GM13976 (cell line): ENCODE measurements around the gene MAPK10.
"Not testable (repeated sequence)": the region's sequence is repeated elsewhere in the genome, so short reads cannot be mapped to it uniquely, and the experiment has no call there.

Experiments
- DNase-seq: peaks from one replicate; pipeline ENCODE4 v3.0.0; 2012; ENCODE audit warnings: low spot score
- in situ Hi-C: fragments of 300-500 bp; cut with MboI; formaldehyde crosslinking; loops from one replicate; pipeline ENCODE4 v1.12.0; 2022; ENCODE audit warnings: low sequenced_read_pairs, mixed read lengths, inconsistent platforms; ENCODE audit not compliant: unreplicated experiment
- TF ChIP-seq, protein P1 (sequence below): IDR thresholded peaks from 2 replicates; pipeline ENCODE4 v1.5.1; 2012; ENCODE audit warnings: borderline replicate concordance, mild to moderate bottlenecking; ENCODE audit not compliant: insufficient read depth; ENCODE audit errors: extremely low read depth, missing control alignments, control extremely low read depth

MAPK10 gene

DNA sequence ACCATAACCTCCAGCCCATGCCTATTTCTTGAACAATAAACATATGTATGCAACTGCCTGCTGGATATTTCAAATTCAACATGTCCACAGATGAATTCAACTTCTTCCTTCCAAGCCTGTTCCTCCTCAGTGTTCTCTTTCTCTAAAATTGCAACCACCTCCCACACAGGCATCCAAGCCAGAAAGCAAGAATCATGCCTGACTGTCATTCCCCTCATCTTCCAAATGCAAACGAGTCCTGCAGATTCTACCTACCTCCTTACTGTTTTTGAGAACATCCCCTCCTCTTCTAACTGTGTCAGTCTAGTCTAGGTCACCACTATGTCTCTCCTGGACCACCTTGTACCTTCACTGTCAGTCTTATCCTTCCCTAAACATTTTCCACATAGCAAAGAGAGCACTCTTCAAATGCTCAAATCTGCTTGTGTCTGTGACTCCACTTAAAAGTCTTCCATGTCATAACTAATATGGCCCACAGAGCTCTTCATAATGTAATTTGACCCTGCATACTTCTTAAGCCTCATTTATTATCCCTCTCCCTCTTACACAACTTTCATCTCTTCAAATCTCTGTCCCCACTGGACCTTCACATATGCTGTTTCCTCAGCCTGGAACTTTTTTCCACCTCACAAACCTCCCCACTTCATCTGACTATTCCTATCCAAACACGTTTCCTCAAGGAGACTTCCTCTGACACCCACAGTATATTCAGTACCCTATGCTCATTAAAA, 25.7 kb downstream of the MAPK10 start:
- in situ Hi-C loops: no loop called here
- TF ChIP-seq, protein P1, sequence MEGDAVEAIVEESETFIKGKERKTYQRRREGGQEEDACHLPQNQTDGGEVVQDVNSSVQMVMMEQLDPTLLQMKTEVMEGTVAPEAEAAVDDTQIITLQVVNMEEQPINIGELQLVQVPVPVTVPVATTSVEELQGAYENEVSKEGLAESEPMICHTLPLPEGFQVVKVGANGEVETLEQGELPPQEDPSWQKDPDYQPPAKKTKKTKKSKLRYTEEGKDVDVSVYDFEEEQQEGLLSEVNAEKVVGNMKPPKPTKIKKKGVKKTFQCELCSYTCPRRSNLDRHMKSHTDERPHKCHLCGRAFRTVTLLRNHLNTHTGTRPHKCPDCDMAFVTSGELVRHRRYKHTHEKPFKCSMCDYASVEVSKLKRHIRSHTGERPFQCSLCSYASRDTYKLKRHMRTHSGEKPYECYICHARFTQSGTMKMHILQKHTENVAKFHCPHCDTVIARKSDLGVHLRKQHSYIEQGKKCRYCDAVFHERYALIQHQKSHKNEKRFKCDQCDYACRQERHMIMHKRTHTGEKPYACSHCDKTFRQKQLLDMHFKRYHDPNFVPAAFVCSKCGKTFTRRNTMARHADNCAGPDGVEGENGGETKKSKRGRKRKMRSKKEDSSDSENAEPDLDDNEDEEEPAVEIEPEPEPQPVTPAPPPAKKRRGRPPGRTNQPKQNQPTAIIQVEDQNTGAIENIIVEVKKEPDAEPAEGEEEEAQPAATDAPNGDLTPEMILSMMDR: no peak
- DNase-seq: no peak

DNA sequence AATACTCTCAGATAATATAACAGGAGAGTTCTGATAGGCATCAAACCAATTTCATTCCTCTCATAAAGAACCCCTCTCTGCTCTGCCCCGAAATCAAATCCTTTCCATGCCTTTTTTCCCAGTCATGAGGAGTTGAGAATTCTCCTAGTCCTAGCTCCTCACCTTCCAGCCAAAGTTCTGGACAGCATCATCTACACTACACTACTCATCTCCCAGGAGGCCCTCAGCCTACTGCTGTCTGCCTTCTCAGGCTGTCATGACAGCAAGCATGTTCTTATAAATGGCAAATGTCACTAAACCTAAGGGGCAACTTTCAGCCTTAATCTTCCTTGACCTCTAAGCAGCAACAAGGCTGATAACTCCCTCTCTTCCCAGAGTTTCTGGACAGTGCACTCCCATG, 26.6 kb downstream of the MAPK10 start:
- TF ChIP-seq, protein P1: no peak
- in situ Hi-C loops: no loop called here
- DNase-seq: no peak

DNA sequence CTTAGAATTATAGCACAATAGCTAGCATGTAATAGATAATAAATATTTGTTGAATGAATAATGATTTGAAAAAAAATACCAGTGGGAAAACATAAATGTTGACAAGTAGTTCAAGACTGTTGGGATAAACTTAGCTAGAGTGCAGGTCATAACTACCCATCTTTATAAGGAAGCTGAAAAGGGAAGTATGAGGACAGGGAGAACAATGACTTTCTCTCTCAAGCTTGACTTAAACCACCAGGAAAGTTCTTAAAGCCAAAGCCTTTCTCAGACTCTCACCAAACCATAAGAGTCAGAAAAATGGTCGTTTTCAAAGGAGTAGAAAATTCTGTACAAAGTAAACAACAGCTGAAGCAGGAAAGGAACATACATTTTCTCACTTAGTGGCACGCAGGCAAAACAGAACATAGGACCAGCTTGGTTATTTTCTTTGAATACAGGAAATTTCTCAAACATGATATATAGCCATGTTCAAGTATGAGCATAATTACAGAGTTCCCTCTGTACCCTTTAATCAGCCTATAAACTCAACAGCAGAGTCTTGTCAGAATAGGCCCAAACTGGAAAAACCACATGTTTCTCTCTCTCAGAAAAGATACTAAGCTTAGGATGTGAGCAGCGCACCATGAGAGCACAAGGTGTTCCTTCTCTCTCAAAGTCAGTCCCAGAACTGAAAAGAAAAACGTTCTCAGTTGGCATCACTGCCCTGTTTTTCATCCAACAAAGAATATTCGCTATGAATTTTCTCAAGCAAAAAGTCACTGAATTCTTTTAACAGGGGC, 28.7 kb downstream of the MAPK10 start:
- TF ChIP-seq, protein P1: no peak
- DNase-seq: no peak
- in situ Hi-C loops: no loop called here

DNA sequence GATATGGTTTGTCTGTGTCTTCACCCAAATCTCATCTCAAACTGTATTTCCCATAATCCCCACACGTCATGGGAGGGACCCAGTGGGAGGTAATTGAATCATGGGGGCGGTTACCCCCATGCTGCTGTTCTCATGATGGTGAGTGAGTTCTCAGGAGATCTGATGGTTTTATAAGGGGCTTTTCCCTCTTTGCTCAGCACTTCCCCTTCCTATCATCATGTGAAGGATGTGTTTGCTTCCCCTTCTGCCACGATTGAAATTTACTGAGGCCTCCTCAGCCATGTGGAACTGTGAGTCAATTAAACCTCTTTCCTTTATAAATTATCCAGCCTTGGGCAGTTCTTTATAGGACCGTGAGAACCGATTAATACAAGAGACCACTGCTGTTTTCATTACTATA, 29.4 kb downstream of the MAPK10 start:
- DNase-seq, in situ Hi-C loops: not testable (repeated sequence)

DNA sequence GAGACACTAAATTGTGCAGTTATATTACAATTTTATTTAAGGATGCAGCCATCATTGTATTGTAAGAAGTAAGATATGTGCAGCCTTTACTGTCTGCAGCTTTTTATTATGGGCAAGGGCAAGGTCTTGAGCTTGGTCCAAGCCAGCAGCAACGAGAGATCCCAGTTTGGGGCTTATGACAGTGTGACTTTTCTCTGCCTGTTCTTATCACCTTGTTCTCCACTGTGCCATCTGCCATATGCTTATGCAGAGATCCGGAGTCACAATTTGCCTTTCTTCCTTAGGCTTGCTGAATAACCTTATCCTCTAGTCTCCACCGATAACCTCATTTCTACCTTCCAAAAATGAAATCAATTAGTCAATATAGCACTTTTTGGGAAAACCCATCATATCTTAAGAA, 30.4 kb downstream of the MAPK10 start:
- DNase-seq: no peak
- TF ChIP-seq, protein P1: no peak
- in situ Hi-C loops: no loop called here

DNA sequence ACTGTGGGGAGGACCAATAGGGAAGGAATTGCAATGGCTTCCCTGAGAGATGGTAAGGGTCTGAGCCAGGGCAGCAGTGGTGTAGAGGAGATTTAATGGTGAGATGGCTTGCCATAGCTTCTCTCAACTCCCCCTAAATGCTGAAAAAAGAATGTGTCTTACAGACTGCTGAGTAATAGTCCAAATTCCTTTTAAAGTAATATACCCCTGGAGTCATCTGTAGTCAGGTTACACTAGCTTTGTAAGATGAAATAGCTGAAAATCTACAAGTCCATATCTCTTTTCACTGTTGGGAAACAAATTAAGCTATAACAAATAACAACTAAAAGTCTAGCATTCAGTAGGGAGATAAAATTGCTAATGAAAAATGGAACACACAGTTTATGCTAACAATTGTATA, 33.5 kb downstream of the MAPK10 start:
- DNase-seq: no peak
- TF ChIP-seq, protein P1: no peak
- in situ Hi-C loops: no loop called here

DNA sequence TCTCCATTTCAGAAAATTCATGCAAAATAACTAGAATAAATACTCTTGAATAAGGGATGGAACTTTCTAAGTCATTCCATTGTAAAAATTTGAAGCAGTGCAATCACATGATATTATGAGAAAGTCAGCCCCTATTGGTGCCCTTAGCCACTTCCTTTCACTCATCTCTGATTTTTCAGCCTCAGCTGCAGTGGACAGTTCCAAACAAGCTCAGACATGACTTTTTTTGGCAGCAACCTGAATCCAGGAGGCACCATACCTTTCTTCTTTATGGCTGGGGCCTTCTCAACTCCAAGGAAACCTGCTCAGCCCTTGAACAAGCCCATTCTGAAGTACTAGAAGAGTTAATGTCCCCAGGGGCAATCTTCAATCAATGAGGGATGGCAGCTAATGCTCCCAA, 40.5 kb downstream of the MAPK10 start:
- in situ Hi-C loops: no loop called here
- TF ChIP-seq, protein P1: no peak

More for the DNA sequence above, 40.5 kb downstream of the MAPK10 start:
- DNase-seq: no peak
